ENCODE results near the gene CBLN1.

- TF ChIP-seq CTCF (IDR thresholded peaks at IDR 0.05; ENCODE audit: poor library complexity): no peak
- TF ChIP-seq EZH2 (IDR thresholded peaks at IDR 0.05; ENCODE audit: borderline replicate concordance): no peak
- TF ChIP-seq EZH2phosphoT487 (IDR thresholded peaks at IDR 0.05; ENCODE audit: low read depth, severe bottlenecking, unreplicated experiment): no peak
Measured at GRCh38 chr16:49305406-49305805, 23.8 kb upstream of the CBLN1 start.
